K562 (cell line): ENCODE measurements around the gene RUFY2. TPM values are rescaled to one million over a fixed set of nuclear protein-coding genes. Genes with fewer than 3 reads are reported as not detected.

Source experiments
- CSDE1 ChIP-seq, 2 experiments: fragments of 450-650 bp; IDR thresholded peaks; 2 replicates each; pipeline ENCODE4 v1.6.1; 2016; ENCODE audit warnings: mild to moderate bottlenecking in 1 of 2
- ETV1 ChIP-seq: fragments of 450-650 bp; conservative IDR thresholded peaks from 2 replicates; pipeline ENCODE4 v1.6.1; 2016; ENCODE audit warnings: missing genetic modification characterization, control low read depth, low read depth, missing compliant biosample characterization
- JUNB ChIP-seq: fragments of 450-650 bp; formaldehyde crosslinking; conservative IDR thresholded peaks from 2 replicates; pipeline ENCODE4 v1.4.0; 2020; ENCODE audit warnings: mild to moderate bottlenecking
- KDM5B ChIP-seq: fragments of 200-600 bp; sonication (generic); IDR thresholded peaks from 2 replicates; pipeline ENCODE4 v1.6.1; 2012; ENCODE audit warnings: low read depth, mild to moderate bottlenecking, moderate library complexity, low read length, control low read depth, inconsistent platforms; ENCODE audit not compliant: insufficient replicate concordance
- POLR3G ChIP-seq: IDR thresholded peaks from 2 replicates; pipeline ENCODE4 v1.6.1; 2011; ENCODE audit not compliant: insufficient read length, insufficient replicate concordance; ENCODE audit errors: extremely low read depth
- PTBP1 ChIP-seq: fragments of 200-400 bp; formaldehyde crosslinking; IDR thresholded peaks from 2 replicates; pipeline ENCODE4 v1.6.1; 2017; ENCODE audit warnings: low read depth, low read length
- PTTG1 ChIP-seq: fragments of 450-650 bp; IDR thresholded peaks from 2 replicates; pipeline ENCODE4 v1.6.1; 2016; ENCODE audit warnings: low read depth, mild to moderate bottlenecking, missing genetic modification characterization, missing compliant biosample characterization
- SAFB ChIP-seq: fragments of 200-400 bp; formaldehyde crosslinking; IDR thresholded peaks from 2 replicates; pipeline ENCODE4 v1.6.1; 2017; ENCODE audit warnings: low read depth, low read length, borderline replicate concordance
- ZNF668 ChIP-seq: fragments of 250-450 bp; sonication (Bioruptor Pico); IDR thresholded peaks from 2 replicates; pipeline ENCODE4 v1.8.0; 2022; ENCODE audit warnings: mild to moderate bottlenecking, inconsistent platforms
- ZNF699 ChIP-seq: fragments of 250-450 bp; sonication (Bioruptor Pico); IDR thresholded peaks from 2 replicates; pipeline ENCODE4 v1.8.0; 2021; ENCODE audit warnings: mild to moderate bottlenecking, moderate library complexity; ENCODE audit not compliant: insufficient replicate concordance
- polyA plus RNA-seq, 8 experiments: library from polyadenylated mRNA; depleted of rRNA in 4 of 8; stranded (reverse) in 5 of 8; unstranded in 3 of 8; fragments of >200 nt; fragmentation: Nextera tagmentation in 2 of 8; fragmentation: Illumina TruSeq in 1 of 8; extraction: Ambion mirVana in 2 of 8; extraction: Trizol in 1 of 8; gene quantifications; 2 replicates each; pipeline versions ENCODE4 v1.2.1 to v1.2.3, GENCODE V29; 2011 to 2014; ENCODE audit warnings: inconsistent platforms in 1 of 8, missing spikeins in 1 of 8
- total RNA-seq, 7 experiments: library from RNA; depleted of rRNA in 6 of 7; stranded (reverse); fragments of >200 nt in 6 of 7; fragmentation: Illumina TruSeq in 2 of 7; extraction: Trizol in 2 of 7; gene quantifications; 2 replicates each; pipeline versions ENCODE4 v1.2.1 to v1.2.3, GENCODE V29; 2011 to 2021; ENCODE audit warnings: low replicate concordance in 1 of 7
- TF ChIP-seq, protein P1 (sequence below): fragments of 450-650 bp; IDR thresholded peaks from 2 replicates; pipeline ENCODE4 v1.6.1; 2017; ENCODE audit warnings: antibody characterized with exemption, mild to moderate bottlenecking
- TF ChIP-seq, protein P2 (sequence below): fragments of 250-450 bp; sonication (Bioruptor Pico); IDR thresholded peaks from 2 replicates; pipeline ENCODE4 v1.6.1; 2021; ENCODE audit warnings: mild to moderate bottlenecking
- TF ChIP-seq, protein P3 (sequence below): fragments of 250-450 bp; sonication (Bioruptor Pico); IDR thresholded peaks from 2 replicates; pipeline ENCODE4 v1.5.0; 2021; ENCODE audit warnings: mild to moderate bottlenecking, borderline replicate concordance
- TF ChIP-seq, protein P4 (sequence below): fragments of 450-650 bp; formaldehyde crosslinking; IDR thresholded peaks from 2 replicates; pipeline ENCODE4 v1.4.0; 2020; ENCODE audit warnings: mild to moderate bottlenecking, moderate library complexity
- TF ChIP-seq, protein P5 (sequence below): fragments of 450-650 bp; IDR thresholded peaks from 2 replicates; pipeline ENCODE4 v1.7.1; 2018; ENCODE audit warnings: mild to moderate bottlenecking, low read depth; ENCODE audit not compliant: partially characterized antibody

RUFY2 gene
- total and polyA plus RNA-seq, 9 of the 15 experiments (the other 6 are each of a cell fraction or from before 2014, with no cell fraction given): 3.7 to 20.1 (median 12.6) TPM

DNA sequence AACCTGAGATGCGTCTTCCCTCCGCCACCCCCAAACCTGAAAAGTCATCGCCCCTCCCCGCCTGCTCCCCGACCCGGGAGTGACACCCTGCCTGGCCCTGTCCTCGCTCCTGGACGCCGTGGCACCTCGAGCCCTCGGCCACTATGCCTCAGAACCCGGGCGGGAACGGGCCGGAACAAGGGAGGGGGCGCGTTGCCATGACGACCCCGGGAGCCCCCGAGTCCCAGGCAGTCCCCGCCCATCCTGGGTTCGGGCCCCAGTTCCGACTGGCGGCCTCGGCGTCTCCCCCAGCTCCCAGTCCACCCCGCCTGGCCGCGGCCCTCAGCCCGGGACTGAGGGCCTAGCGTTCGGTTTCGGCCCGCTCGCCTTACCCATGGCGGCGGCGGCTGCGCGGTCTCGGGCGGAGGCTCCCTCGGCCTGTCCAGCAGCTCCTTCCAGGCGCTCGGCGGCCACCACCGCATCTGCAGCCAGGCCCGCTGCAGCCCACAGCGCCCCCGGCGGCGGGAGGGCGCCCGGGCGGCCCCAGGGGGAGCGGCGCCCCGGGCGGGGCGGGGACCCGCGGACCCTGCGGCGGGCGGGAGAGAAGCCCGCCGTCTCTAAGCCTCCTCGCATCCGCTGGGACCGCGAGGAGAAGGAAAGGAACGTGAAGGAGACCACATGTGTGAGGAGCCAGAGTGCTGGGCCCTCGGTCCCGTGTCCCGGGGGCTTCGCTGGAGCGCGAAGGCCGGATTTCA is at the start of gene RUFY2 (continued):
- TF ChIP-seq, protein P1, sequence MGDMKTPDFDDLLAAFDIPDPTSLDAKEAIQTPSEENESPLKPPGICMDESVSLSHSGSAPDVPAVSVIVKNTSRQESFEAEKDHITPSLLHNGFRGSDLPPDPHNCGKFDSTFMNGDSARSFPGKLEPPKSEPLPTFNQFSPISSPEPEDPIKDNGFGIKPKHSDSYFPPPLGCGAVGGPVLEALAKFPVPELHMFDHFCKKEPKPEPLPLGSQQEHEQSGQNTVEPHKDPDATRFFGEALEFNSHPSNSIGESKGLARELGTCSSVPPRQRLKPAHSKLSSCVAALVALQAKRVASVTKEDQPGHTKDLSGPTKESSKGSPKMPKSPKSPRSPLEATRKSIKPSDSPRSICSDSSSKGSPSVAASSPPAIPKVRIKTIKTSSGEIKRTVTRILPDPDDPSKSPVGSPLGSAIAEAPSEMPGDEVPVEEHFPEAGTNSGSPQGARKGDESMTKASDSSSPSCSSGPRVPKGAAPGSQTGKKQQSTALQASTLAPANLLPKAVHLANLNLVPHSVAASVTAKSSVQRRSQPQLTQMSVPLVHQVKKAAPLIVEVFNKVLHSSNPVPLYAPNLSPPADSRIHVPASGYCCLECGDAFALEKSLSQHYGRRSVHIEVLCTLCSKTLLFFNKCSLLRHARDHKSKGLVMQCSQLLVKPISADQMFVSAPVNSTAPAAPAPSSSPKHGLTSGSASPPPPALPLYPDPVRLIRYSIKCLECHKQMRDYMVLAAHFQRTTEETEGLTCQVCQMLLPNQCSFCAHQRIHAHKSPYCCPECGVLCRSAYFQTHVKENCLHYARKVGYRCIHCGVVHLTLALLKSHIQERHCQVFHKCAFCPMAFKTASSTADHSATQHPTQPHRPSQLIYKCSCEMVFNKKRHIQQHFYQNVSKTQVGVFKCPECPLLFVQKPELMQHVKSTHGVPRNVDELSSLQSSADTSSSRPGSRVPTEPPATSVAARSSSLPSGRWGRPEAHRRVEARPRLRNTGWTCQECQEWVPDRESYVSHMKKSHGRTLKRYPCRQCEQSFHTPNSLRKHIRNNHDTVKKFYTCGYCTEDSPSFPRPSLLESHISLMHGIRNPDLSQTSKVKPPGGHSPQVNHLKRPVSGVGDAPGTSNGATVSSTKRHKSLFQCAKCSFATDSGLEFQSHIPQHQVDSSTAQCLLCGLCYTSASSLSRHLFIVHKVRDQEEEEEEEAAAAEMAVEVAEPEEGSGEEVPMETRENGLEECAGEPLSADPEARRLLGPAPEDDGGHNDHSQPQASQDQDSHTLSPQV: peak; percentile 80; the same call in 1 of the 2 replicates
- TF ChIP-seq KDM5B (peak; percentile 61), ETV1 (tag) (peak; percentile 75), ZNF668 (CRISPR knock-in tag) (no peak), POLR3G (no peak), PTBP1 (no peak), ZNF699 (CRISPR knock-in tag) (no peak), CSDE1 (IDR thresholded peaks at IDR 0.05) (peak in 1 of 2 experiments; percentile 91; a peak in 2 of 4 replicates), SAFB (no peak), JUNB (CRISPR knock-in tag) (no peak), PTTG1 (tag) (no peak)
- TF ChIP-seq, protein P2, sequence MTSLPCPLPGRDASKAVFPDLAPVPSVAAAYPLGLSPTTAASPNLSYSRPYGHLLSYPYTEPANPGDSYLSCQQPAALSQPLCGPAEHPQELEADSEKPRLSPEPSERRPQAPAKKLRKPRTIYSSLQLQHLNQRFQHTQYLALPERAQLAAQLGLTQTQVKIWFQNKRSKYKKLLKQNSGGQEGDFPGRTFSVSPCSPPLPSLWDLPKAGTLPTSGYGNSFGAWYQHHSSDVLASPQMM: no peak
- TF ChIP-seq, protein P3, sequence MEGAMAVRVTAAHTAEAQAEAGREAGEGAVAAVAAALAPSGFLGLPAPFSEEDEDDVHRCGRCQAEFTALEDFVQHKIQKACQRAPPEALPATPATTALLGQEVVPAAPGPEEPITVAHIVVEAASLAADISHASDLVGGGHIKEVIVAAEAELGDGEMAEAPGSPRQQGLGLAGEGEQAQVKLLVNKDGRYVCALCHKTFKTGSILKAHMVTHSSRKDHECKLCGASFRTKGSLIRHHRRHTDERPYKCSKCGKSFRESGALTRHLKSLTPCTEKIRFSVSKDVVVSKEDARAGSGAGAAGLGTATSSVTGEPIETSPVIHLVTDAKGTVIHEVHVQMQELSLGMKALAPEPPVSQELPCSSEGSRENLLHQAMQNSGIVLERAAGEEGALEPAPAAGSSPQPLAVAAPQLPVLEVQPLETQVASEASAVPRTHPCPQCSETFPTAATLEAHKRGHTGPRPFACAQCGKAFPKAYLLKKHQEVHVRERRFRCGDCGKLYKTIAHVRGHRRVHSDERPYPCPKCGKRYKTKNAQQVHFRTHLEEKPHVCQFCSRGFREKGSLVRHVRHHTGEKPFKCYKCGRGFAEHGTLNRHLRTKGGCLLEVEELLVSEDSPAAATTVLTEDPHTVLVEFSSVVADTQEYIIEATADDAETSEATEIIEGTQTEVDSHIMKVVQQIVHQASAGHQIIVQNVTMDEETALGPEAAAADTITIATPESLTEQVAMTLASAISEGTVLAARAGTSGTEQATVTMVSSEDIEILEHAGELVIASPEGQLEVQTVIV: no peak
- TF ChIP-seq, protein P4, sequence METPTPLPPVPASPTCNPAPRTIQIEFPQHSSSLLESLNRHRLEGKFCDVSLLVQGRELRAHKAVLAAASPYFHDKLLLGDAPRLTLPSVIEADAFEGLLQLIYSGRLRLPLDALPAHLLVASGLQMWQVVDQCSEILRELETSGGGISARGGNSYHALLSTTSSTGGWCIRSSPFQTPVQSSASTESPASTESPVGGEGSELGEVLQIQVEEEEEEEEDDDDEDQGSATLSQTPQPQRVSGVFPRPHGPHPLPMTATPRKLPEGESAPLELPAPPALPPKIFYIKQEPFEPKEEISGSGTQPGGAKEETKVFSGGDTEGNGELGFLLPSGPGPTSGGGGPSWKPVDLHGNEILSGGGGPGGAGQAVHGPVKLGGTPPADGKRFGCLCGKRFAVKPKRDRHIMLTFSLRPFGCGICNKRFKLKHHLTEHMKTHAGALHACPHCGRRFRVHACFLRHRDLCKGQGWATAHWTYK (CRISPR knock-in tag): peak; percentile 54; the same call in 1 of the 2 replicates
- TF ChIP-seq, protein P5, sequence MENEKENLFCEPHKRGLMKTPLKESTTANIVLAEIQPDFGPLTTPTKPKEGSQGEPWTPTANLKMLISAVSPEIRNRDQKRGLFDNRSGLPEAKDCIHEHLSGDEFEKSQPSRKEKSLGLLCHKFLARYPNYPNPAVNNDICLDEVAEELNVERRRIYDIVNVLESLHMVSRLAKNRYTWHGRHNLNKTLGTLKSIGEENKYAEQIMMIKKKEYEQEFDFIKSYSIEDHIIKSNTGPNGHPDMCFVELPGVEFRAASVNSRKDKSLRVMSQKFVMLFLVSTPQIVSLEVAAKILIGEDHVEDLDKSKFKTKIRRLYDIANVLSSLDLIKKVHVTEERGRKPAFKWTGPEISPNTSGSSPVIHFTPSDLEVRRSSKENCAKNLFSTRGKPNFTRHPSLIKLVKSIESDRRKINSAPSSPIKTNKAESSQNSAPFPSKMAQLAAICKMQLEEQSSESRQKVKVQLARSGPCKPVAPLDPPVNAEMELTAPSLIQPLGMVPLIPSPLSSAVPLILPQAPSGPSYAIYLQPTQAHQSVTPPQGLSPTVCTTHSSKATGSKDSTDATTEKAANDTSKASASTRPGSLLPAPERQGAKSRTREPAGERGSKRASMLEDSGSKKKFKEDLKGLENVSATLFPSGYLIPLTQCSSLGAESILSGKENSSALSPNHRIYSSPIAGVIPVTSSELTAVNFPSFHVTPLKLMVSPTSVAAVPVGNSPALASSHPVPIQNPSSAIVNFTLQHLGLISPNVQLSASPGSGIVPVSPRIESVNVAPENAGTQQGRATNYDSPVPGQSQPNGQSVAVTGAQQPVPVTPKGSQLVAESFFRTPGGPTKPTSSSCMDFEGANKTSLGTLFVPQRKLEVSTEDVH: no peak
